Neural cell (in vitro differentiated cells): ENCODE measurements around the gene GLS. TPM values are rescaled to one million over a fixed set of nuclear protein-coding genes. Genes with fewer than 3 reads are reported as not detected.

Experiments used
- H2AFZ ChIP-seq: fragments of 200-600, 300-800 bp; sonication (generic), shearing (Covaris generic); 2 replicates; pipeline ENCODE4 v1.6.0; 2014; ENCODE audit warnings: low read depth, mild to moderate bottlenecking, antibody characterized with exemption, low read length, moderate library complexity
- H3F3A ChIP-seq: fragments of 200-600 bp; shearing (Covaris generic); 2 replicates; pipeline ENCODE4 v1.6.1; 2016; ENCODE audit warnings: mild to moderate bottlenecking, moderate library complexity, mixed read lengths, antibody characterized with exemption, low read length; ENCODE audit not compliant: insufficient read depth, poor library complexity, severe bottlenecking
- H3K27ac ChIP-seq: fragments of 200-600, 300-800 bp; sonication (generic), shearing (Covaris generic); 2 replicates; pipeline ENCODE4 v1.5.1; 2014; ENCODE audit warnings: mild to moderate bottlenecking, low read length, moderate library complexity
- H3K27me3 ChIP-seq: fragments of 300-800, 200-600 bp; sonication (generic), shearing (Covaris generic); 2 replicates; pipeline ENCODE4 v1.6.0; 2014; ENCODE audit warnings: mild to moderate bottlenecking, low read depth, low read length, moderate library complexity; ENCODE audit not compliant: insufficient read depth
- H3K36me3 ChIP-seq: fragments of 300-800, 200-600 bp; sonication (generic), shearing (Covaris generic); 2 replicates; pipeline ENCODE4 v1.5.1; 2014; ENCODE audit warnings: mild to moderate bottlenecking, antibody characterized with exemption, low read length, moderate library complexity; ENCODE audit not compliant: insufficient read depth
- H3K4me2 ChIP-seq: fragments of 300-800, 200-600 bp; sonication (generic), shearing (Covaris generic); 2 replicates; pipeline ENCODE4 v1.6.0; 2014; ENCODE audit warnings: mild to moderate bottlenecking, low read length
- H3K4me3 ChIP-seq: fragments of 300-800, 200-600 bp; sonication (generic), shearing (Covaris generic); 2 replicates; pipeline ENCODE4 v1.5.1; 2014; ENCODE audit warnings: mild to moderate bottlenecking, low read length, moderate library complexity
- H3K79me2 ChIP-seq: fragments of 200-600 bp; shearing (Covaris generic); replicated peaks from 2 replicates; pipeline ENCODE4 v1.6.0; 2014; ENCODE audit warnings: mild to moderate bottlenecking, low read length, moderate library complexity; ENCODE audit not compliant: insufficient read depth
- H3K9ac ChIP-seq: fragments of 300-800, 200-600 bp; sonication (generic), shearing (Covaris generic); 2 replicates; pipeline ENCODE4 v1.6.1; 2016; ENCODE audit warnings: mild to moderate bottlenecking, low read length, mixed read lengths
- H3K9me2 ChIP-seq: fragments of 200-600 bp; shearing (Covaris generic); 2 replicates; pipeline ENCODE4 v1.6.1; 2016; ENCODE audit warnings: mild to moderate bottlenecking, low read length, mixed read lengths; ENCODE audit not compliant: insufficient read depth
- H3K9me3 ChIP-seq: fragments of 200-600, 300-800 bp; sonication (generic), shearing (Covaris generic); 2 replicates; pipeline ENCODE4 v1.6.1; 2016; ENCODE audit warnings: mild to moderate bottlenecking, mixed run types, low read length, moderate library complexity, mixed read lengths
- H4K20me1 ChIP-seq: fragments of 200-600 bp; shearing (Covaris generic); 2 replicates; pipeline ENCODE4 v1.6.1; 2016; ENCODE audit warnings: mild to moderate bottlenecking, mixed run types; ENCODE audit not compliant: insufficient read depth
- CTCF ChIP-seq: fragments of 450-650 bp; IDR thresholded peaks from 2 replicates; pipeline ENCODE4 v1.5.1; 2014; ENCODE audit warnings: antibody characterized with exemption, mild to moderate bottlenecking, moderate library complexity; ENCODE audit not compliant: poor library complexity, severe bottlenecking
- EP300 ChIP-seq: fragments of 450-650 bp; conservative IDR thresholded peaks from 2 replicates; pipeline ENCODE4 v1.6.1; 2014; ENCODE audit warnings: antibody characterized with exemption, mild to moderate bottlenecking, moderate library complexity; ENCODE audit not compliant: poor library complexity, severe bottlenecking
- EZH2 ChIP-seq: fragments of 200-600, 300-800 bp; shearing (Covaris generic), sonication (generic); IDR thresholded peaks from 2 replicates; pipeline ENCODE4 v1.6.1; 2014; ENCODE audit warnings: antibody characterized with exemption, low read length, borderline replicate concordance, mild to moderate bottlenecking; ENCODE audit not compliant: insufficient read depth, poor library complexity, severe bottlenecking
- MXI1 ChIP-seq: fragments of 450-650 bp; conservative IDR thresholded peaks from 2 replicates; pipeline ENCODE4 v1.6.1; 2014; ENCODE audit warnings: antibody characterized with exemption, mild to moderate bottlenecking; ENCODE audit not compliant: poor library complexity, severe bottlenecking
- POLR2AphosphoS5 ChIP-seq: IDR thresholded peaks from 2 replicates; pipeline ENCODE4 v1.6.1; 2012
- RAD21 ChIP-seq: fragments of 450-650 bp; conservative IDR thresholded peaks from 2 replicates; pipeline ENCODE4 v1.6.1; 2014; ENCODE audit warnings: antibody characterized with exemption, mild to moderate bottlenecking, moderate library complexity
- REST ChIP-seq: IDR thresholded peaks from 2 replicates; pipeline ENCODE4 v1.6.1; 2012; ENCODE audit warnings: borderline replicate concordance
- SMC3 ChIP-seq: fragments of 450-650 bp; conservative IDR thresholded peaks from 2 replicates; pipeline ENCODE4 v1.6.1; 2014; ENCODE audit warnings: antibody characterized with exemption, mild to moderate bottlenecking, moderate library complexity; ENCODE audit not compliant: poor library complexity
- TAF1 ChIP-seq: IDR thresholded peaks from 2 replicates; pipeline ENCODE4 v1.6.1; 2012; ENCODE audit warnings: low read depth
- polyA plus RNA-seq: library from polyadenylated mRNA; depleted of rRNA; stranded (reverse); fragments of >200 nt; gene quantifications from 2 replicates; pipeline ENCODE4 v1.2.3, GENCODE V29; 2014

The GLS gene
- polyA plus RNA-seq, 1 donor from 2014 or later = 90.2 TPM

GRCh38 chr2:190929919-190930318 lies 49.3 kb downstream of the GLS start:
- Histone ChIP-seq H3K9me3 (no peaks in the 10 kb centered on the region), H3K9me2 (no peaks in the 10 kb centered on the region), H4K20me1 (no peaks in the 10 kb centered on the region), H2AFZ (no peak overlapping the region), H3K36me3 (no peaks in the 10 kb centered on the region), H3F3A (no peaks in the 10 kb centered on the region), H3K27me3 (no peaks in the 10 kb centered on the region), H3K27ac (no peak overlapping the region), H3K4me3 (no peak overlapping the region), H3K4me2 (no peak overlapping the region), H3K9ac (no peak overlapping the region), H3K79me2 (no peaks in the 10 kb centered on the region)
- TF ChIP-seq TAF1 (no peak), REST (no peak), CTCF (no peak), EZH2 (no peak), MXI1 (no peak), SMC3 (no peak), EP300 (no peak), POLR2AphosphoS5 (no peak), RAD21 (no peak)

GRCh38 chr2:190930411-190930810 lies 49.8 kb downstream of the GLS start:
- no peak overlapping the region for H3K4me2 ChIP-seq
- H3K27ac ChIP-seq = no peak overlapping the region
- no peaks in the 10 kb centered on the region for H3K79me2 ChIP-seq
- no peaks in the 10 kb centered on the region for H3K27me3 ChIP-seq
- no peaks in the 10 kb centered on the region for H3F3A ChIP-seq
- H3K4me3 ChIP-seq = no peak overlapping the region
- no peak overlapping the region for H2AFZ ChIP-seq
- H3K9me3 ChIP-seq = no peaks in the 10 kb centered on the region
- no peak for TF ChIP-seq POLR2AphosphoS5
- no peak for TF ChIP-seq REST
- TF ChIP-seq EP300 = no peak
- TF ChIP-seq EZH2 = no peak
- no peak for TF ChIP-seq SMC3
- TF ChIP-seq TAF1 = no peak
- no peak for TF ChIP-seq MXI1
- TF ChIP-seq CTCF = no peak
- TF ChIP-seq RAD21 = no peak
- no peaks in the 10 kb centered on the region for H4K20me1 ChIP-seq
- no peak overlapping the region for H3K9ac ChIP-seq
- H3K36me3 ChIP-seq = no peaks in the 10 kb centered on the region
- no peaks in the 10 kb centered on the region for H3K9me2 ChIP-seq
